KOPT-K1 (cell line): ENCODE measurements around the gene RNASE7.

Experiments used
- H3K27ac ChIP-seq: fragments of 200-600 bp; sonication (generic); 2 replicates; pipeline ENCODE4 v1.5.1; 2016; ENCODE audit warnings: antibody characterized with exemption, mild to moderate bottlenecking, low read depth, low read length; ENCODE audit not compliant: poor library complexity, severe bottlenecking
- H3K36me3 ChIP-seq: fragments of 200-600 bp; sonication (generic); 2 replicates; pipeline ENCODE4 v1.5.1; 2017; ENCODE audit warnings: antibody characterized with exemption, mild to moderate bottlenecking, low read length, moderate library complexity; ENCODE audit not compliant: insufficient read depth
- H3K9me3 ChIP-seq: fragments of 200-600 bp; sonication (generic); 2 replicates; pipeline ENCODE4 v1.5.1; 2017; ENCODE audit warnings: antibody characterized with exemption, low read length, mild to moderate bottlenecking; ENCODE audit not compliant: insufficient read depth, poor library complexity, severe bottlenecking

Gene RNASE7

DNA sequence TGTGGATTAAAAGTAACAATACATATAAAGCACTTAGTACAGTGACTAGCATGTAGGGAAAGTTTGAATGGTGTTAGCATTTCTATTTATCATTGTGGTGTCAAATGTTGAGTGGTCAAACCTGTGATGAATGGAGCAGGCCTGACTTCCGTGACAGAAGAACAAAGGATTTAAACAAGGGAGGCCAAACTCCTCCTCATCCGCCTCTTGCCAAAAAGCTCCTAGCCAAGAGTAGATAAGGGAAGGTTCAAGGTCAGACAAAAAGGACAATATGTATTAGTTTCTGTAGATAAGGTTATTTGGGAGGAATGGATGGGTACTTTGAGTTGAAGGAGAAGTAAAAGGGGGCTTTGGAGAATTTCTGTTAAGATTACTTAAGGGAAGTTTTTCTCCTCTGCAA, 6.5 kb downstream of the RNASE7 start:
- H3K27ac ChIP-seq = no peak overlapping the region
- no peaks in the 10 kb centered on the region for H3K36me3 ChIP-seq
- no peaks in the 10 kb centered on the region for H3K9me3 ChIP-seq

DNA sequence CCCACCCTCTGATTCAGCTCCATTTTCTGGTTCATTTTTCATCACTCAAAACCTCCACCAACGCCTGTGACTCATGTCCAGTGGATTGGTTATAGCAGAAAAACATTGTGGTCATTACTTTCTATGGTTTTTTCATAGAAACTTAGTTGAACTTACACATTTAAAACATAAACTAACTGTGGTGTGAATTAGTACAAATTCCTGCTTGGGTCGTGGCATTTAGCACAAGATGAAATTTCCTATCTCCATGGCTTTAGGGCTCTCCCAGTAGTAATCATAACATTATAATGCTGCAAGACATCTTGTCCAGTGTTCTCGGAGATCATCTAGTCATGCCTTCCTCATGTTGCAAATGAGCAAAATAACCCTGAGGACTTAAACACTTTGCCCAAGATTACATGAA, 7.1 kb downstream of the RNASE7 start:
- H3K9me3 ChIP-seq = no peaks in the 10 kb centered on the region
- no peak overlapping the region for H3K27ac ChIP-seq
- H3K36me3 ChIP-seq = no peaks in the 10 kb centered on the region

DNA sequence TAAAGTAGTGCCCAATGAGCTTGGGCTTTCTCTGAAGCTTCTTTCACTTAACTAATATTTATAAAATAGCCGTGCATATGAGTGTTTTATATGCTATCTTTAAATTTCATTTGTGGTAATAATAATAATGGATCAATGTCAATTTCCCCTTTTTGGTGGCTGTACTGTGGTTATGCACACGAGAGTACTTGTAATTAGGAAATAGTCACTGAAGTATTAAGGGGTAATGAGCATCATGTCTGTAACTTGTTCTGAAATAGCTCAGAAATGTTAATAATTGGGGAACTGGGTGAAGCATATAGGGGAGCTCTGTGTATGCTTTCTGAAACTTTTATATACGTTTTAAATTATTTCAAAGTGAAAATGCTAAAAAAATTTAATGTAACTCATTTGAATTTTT, 8.4 kb downstream of the RNASE7 start:
- Histone ChIP-seq H3K36me3 (no peaks in the 10 kb centered on the region), H3K9me3 (no peaks in the 10 kb centered on the region)

DNA sequence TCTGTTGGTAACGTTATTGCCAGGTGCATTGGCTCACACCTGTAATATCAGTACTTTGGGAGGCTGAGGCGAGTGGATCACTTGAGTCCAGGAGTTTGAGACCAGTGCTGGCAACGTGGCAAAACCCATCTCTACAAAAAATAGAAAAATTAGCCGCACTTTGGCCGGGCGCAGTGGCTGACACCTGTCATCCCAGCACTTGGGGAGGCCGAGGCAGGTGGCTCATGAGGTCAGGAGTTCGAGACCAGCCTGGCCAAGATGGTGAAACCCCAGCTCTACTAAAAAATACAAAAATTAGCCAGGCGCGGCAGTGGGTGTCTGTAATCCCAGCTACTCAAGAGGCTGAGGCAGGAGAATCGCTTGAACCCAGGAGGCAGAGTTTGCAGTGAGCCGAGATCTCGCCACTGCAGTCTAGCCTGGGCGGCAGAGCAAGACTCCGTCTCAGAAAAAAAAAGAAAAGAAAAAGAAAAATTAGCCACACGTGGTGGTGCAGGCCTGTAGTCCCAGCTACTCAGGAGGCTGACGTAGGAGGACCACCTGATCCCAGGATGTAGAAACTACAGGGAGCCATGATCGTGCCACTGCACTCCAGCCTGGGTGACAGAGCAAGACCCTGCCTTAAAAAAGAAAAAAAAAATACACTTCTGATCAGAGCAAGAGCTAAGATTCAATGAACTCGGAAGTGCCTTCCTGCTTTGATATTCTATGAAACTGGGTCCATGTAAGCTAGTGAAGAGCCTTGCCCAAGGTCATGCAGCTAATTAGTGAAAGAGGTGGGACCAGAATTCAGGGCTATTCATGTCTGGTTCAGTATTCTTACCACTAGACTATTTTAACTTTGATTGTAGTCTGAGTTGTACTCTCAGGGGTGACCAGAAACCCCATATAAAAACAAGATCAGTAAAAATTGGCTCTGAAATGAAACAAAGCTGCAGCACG, 11.3 kb downstream of the RNASE7 start:
- Histone ChIP-seq H3K9me3 (no peaks in the 10 kb centered on the region), H3K36me3 (no peaks in the 10 kb centered on the region), H3K27ac (no peak overlapping the region)

More for the DNA sequence above, 8.4 kb downstream of the RNASE7 start:
- no peak overlapping the region for H3K27ac ChIP-seq

DNA sequence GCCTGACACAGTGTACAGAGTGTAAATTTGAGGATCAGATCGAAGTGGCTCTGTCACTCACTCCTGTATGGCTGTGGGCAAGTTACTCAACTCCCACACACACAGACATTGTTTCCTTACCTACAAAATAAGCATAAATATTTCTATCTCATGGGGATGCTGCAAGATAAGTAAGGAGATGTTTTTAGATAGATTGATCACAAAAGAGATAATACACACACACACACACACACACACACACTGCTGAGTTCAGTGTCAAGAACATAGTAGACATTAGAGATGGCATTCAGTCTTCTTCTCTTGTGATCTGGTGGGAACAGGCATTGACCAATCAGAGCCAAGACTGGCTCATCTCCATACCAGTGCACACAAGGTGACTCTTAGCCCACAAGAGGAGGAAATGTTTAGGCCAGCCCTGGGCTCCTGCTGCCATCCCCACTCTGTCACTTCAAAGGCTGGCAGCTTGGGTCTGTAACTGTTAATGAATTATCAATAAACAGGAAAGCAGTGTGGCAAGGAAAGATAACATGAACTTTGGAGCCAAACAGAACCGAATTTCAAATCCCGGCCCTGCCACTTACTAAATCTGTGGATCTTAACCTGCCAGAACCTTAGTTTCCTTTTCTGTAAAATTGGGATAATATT, 12.1 kb downstream of the RNASE7 start:
- Histone ChIP-seq H3K36me3 (no peaks in the 10 kb centered on the region), H3K27ac (no peak overlapping the region), H3K9me3 (no peaks in the 10 kb centered on the region)

DNA sequence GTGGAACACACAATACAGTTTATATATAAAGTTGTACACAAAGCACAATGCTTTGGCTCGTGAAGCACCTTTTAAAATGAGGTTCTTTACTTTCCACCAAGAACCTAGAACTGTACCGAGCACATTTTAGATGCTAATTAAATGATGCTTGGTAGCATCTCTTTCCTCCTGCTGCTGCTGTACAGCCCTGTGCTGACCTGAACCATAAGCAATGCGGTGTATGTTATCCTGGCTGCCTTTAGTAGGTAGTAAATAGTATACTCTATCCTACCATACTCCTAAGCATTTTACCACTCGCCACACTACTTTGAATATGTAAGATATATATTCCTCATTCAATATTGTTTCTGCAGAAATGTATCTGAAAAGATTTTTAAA, 12.6 kb downstream of the RNASE7 start:
- H3K36me3 ChIP-seq = no peaks in the 10 kb centered on the region
- no peaks in the 10 kb centered on the region for H3K9me3 ChIP-seq
- no peak overlapping the region for H3K27ac ChIP-seq

DNA sequence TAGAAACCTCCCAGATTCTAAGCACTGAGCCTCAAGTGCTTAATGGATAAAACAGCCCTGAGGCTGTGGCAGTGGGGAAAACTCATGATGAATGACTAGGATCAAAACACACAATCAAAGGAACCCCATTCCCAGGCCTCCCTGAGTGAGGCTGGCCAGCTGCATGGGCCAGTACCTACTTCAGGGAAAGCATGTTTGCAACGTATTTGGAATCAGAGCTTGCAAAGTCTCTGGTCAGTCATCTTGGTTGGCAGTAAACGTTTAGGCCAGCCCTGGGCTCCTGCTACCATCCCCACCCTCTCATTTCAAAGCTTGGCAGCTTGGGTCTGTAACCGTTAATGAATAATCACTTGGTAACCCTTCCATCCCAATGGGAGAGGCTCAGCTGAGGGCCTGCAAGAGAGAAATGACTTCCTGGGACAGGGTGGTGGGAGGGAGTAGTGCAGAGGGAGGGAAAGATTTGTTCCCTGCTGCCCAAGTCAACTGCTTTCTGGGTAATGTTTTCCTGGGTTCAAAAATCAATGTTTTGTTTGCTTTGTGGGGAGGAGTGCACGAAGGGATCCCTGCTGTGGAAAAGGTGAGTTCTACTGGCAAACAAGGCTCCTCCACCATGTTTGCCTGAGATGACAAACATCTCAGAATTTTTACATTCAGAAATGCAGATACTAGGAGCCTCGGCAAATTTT, 13.4 kb downstream of the RNASE7 start:
- no peaks in the 10 kb centered on the region for H3K36me3 ChIP-seq
- no peaks in the 10 kb centered on the region for H3K9me3 ChIP-seq
- H3K27ac ChIP-seq = no peak overlapping the region

DNA sequence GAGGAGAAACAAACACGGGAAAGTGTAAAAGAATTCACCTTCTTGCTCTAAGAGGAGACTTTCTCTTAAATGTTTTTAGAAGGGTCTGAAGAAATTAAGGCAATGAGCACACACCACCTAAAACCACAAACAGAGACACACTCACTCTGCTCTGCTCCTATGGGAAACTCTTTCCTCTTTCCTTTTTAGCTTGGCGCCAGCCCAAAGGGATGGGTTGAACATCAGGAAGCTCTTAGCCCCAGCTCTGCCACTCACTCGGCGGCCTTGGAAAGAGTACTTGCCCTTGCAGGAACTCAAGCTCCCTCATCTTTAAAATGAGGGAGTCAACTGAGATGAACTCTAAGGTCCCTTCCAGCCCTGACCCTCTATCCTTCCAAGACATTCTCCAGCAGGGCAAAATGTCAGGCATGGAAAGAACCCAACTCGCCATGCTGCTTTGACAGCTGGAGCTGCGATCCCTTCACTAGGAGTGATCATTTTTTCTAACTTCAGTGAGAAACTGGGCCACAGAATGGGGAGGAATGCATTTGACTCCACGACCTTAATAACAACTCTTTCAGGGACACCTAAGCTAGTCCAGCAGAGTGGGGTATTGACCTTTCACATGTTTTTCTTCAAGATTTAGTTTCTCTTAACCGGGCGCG, 14.5 kb downstream of the RNASE7 start:
- no peaks in the 10 kb centered on the region for H3K9me3 ChIP-seq
- no peaks in the 10 kb centered on the region for H3K36me3 ChIP-seq
- H3K27ac ChIP-seq = no peak overlapping the region

DNA sequence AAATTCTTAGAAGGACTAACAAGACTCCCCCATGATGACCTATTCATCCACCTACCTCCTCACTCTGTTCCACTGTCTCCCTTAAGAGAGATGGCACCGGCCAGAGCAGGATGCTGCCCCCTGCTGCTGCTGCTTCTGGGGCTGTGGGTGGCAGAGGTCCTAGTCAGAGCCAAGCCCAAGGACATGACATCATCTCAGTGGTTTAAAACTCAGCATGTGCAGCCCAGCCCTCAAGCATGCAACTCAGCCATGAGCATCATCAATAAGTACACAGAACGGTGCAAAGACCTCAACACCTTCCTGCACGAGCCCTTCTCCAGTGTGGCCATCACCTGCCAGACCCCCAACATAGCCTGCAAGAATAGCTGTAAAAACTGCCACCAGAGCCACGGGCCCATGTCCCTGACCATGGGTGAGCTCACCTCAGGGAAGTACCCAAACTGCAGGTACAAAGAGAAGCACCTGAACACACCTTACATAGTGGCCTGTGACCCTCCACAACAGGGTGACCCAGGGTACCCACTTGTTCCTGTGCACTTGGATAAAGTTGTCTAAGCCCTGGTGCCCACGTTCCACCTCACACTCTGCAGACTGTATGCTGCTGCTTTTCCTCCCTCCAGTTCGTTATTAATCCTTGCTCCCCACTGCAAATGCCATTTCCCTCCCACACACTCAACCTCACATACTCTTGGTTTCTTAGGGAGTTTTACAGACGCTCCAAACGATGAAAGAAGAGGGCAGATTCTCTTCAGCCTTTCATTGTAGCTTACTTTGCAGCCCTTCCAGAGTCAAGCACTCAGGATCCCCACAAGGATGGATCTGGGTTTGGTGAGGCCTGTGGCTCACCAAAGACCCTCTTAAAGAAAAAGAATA, 15.9 kb downstream of the RNASE7 start, which contains the start of gene RNASE8:
Gene RNASE8, plus strand, starts transcription at position 20 of the 873 bp plus-strand sequence. Its CDS starts 71 bp downstream, at position 91.
- Histone ChIP-seq H3K36me3 (no peaks in the 10 kb centered on the region), H3K27ac (no peak within 1 kb of the TSS), H3K9me3 (no peaks in the 10 kb centered on the region)

DNA sequence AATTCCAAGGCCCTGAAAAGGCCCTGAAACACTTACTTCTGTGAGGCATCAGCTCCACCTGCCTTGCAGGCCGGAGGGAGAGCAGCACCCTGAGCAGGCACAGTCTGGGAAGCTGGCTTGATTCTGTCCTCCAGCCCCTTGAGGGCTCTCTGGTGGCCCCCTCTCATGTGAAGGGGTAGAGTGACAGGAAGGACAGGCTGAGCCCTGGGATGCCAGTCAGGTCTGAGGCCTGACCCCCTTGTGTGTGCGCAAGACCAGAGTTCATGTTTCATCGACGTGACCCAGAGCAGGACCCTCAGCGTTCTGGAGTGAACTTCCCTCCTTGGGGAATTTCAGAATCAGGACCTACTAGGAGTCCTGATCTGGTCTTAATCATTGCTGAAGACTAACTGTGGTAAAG, 16.7 kb downstream of the RNASE7 start:
- Histone ChIP-seq H3K27ac (no peak overlapping the region), H3K36me3 (no peaks in the 10 kb centered on the region), H3K9me3 (no peaks in the 10 kb centered on the region)

DNA sequence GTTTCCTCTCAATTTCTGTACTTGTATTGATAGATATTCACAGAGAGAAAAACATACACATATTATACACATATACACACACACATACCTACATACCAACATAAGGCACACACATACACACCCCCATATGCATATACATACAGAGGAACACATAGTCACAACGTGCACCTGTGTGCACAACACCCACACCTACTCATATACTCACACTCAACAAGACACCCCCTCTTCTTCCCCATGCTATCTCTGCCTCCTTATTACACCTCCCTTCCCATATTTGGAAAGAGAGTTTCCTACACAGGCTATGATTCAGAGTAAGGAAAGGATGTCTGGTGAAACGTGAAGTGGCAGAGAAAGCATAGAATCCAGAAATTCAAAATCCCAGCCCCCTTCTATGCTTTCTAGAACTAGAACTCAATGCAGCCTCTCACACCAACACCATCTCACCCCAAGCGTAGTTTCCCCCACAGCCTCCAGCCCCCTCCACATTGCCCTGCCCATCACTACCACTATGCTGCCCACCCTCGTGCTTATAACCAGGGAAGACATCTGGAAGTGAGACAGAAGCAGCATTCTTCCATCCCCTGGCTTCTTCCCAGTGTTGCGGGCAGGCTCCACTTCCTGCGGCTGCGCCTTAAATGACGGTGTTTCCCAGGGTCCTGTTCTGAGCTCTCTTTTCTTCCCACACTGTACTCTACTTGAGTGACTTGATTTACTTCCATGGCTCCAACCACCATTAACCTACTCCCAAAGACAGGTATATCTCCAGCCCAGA, 17.9 kb downstream of the RNASE7 start:
- H3K27ac ChIP-seq = no peak overlapping the region
- no peaks in the 10 kb centered on the region for H3K9me3 ChIP-seq
- H3K36me3 ChIP-seq = no peaks in the 10 kb centered on the region

DNA sequence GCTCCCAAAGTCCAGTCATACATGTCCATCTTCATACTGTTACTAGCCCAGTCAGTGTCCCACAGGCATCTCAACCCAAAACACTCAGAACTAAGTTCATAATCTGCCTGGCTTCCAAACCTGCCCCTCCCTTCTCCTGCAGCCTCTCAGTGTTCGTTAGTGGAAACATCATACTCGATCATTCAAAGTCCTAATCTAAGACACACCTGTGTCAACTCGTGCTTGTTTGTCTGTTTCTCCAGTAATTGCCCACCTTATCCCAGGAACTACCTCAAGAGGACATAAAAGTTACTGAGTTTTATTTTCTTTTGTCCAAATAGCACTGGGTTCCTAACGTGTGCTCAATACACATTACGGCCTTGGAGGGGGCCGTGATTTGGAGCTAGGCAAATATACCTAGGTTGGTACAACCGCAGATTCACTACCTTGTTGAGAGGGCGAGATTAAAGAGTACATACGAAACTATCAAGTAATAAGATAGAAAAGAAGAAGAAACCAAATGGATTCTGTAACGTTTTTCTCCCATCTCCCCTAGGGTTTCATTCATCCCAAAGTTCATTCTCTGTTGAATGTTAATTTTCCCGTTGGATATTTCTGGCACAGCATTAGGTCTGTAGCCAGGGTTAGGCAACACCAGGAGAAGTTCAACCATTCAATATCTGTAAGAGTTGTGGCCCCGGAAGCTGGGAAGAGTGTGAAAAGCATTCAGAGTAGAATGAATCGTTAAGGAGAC, 18.6 kb downstream of the RNASE7 start:
- no peak overlapping the region for H3K27ac ChIP-seq
- H3K36me3 ChIP-seq = no peaks in the 10 kb centered on the region
- no peaks in the 10 kb centered on the region for H3K9me3 ChIP-seq

DNA sequence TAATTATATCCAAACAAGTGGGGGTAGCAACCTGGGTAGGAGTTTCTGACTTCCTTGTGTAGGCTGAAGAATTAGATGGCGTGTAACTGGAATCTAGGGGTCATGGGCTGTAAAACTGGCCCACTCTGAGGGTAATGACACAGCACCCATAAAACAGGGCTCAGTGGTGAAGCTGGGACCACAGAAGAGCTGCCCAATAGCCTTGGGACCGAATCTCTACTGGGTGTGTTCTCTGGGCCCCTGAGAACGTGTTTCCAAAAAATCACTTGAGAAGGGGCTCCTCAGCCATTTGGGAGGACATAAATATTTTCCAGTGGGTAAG, 19.1 kb downstream of the RNASE7 start:
- Histone ChIP-seq H3K9me3 (no peaks in the 10 kb centered on the region), H3K27ac (no peak overlapping the region), H3K36me3 (no peaks in the 10 kb centered on the region)
